Left ventricle myocardium inferior (tissue), 1 donor: ENCODE data around the gene S100A9. TPM values are rescaled to one million over a fixed set of nuclear protein-coding genes. Genes with fewer than 3 reads are reported as not detected.
A peak's percentile ranks its signal among the peaks of the same experiment; 100 is the strongest.

Experiments used
- DNase-seq: peaks from one replicate; pipeline ENCODE4 v3.0.0-alpha.2; 2020
- H3K27ac ChIP-seq: fragments of 200-600 bp; replicated peaks from 2 replicates; pipeline ENCODE4 v1.8.0; 2021
- H3K27me3 ChIP-seq: fragments of 200-600 bp; 2 replicates; pipeline ENCODE4 v1.8.0; 2021; ENCODE audit warnings: low read depth
- H3K36me3 ChIP-seq: fragments of 200-600 bp; 2 replicates; pipeline ENCODE4 v1.8.0; 2021
- H3K4me1 ChIP-seq: fragments of 200-600 bp; 2 replicates; pipeline ENCODE4 v1.8.0; 2021
- H3K4me3 ChIP-seq: fragments of 200-600 bp; 2 replicates; pipeline ENCODE4 v1.8.0; 2021; ENCODE audit warnings: mild to moderate bottlenecking, moderate library complexity
- H3K9me3 ChIP-seq: fragments of 200-600 bp; replicated peaks from 2 replicates; pipeline ENCODE4 v1.8.0; 2021
- CTCF ChIP-seq: fragments of 200-600 bp; IDR thresholded peaks from 2 replicates; pipeline ENCODE4 v1.8.0; 2021; ENCODE audit warnings: antibody characterized with exemption, mild to moderate bottlenecking, borderline replicate concordance
- intact Hi-C: fragments of 100-400 bp; cut with micrococcal nuclease; formaldehyde crosslinking; loops from one replicate; pipeline ENCODE4 v1.11.0; 2022
- total RNA-seq: library from RNA; stranded (reverse); fragmentation: NEBNext Ultra II Directional; extraction: Animal tissue kit (Norgen Biotek cat#: 25700); gene quantifications from one replicate; pipeline ENCODE4 v1.2.1, GENCODE V29; 2021
- donor health status: DM: no; HTN: yes; CAD: no; lungs with severe emphysema.

S100A9 gene
- total RNA-seq, 1 donor from 2014 or later: 62.2 TPM

GRCh38 chr1:153389401-153389800, 31.7 kb downstream of the S100A9 start:
- H3K27ac ChIP-seq: no peak overlapping the region
- no peaks in the 10 kb centered on the region for H3K9me3 ChIP-seq
- no peak for DNase-seq
- peaks cover 7% of the 10 kb centered on the region for H3K4me1 ChIP-seq
- H3K4me3 ChIP-seq: no peak overlapping the region
- intact Hi-C loops: no loop called here
- H3K27me3 ChIP-seq: peaks cover 4% of the 10 kb centered on the region
- TF ChIP-seq CTCF: no peak
- no peaks in the 10 kb centered on the region for H3K36me3 ChIP-seq

- peaks cover 4% of the 10 kb centered on the region for H3K27me3 ChIP-seq
- H3K27ac ChIP-seq: no peak overlapping the region
- no peak for DNase-seq
- TF ChIP-seq CTCF: no peak
- H3K4me1 ChIP-seq: peaks cover 10% of the 10 kb centered on the region
- no peak overlapping the region for H3K4me3 ChIP-seq
- intact Hi-C loops: no loop called here
- H3K36me3 ChIP-seq: no peaks in the 10 kb centered on the region
- H3K9me3 ChIP-seq: no peaks in the 10 kb centered on the region
Measured at GRCh38 chr1:153389973-153390879, 32.6 kb downstream of the S100A9 start.

GRCh38 chr1:153390938-153391710, 33.5 kb downstream of the S100A9 start, which contains the start of gene S100A8:
TSS of gene S100A8 (minus strand) at chr1:153391073. CDS start at chr1:153390535, 538 bp downstream.
- TF ChIP-seq CTCF: no peak
- H3K27me3 ChIP-seq: peaks cover 10% of the 10 kb centered on the region
- intact Hi-C loops: no loop called here
- H3K27ac ChIP-seq: no peak within 1 kb of the TSS
- peak; percentile 81 for DNase-seq
- H3K9me3 ChIP-seq: no peaks in the 10 kb centered on the region
- no peaks in the 10 kb centered on the region for H3K36me3 ChIP-seq
- no peak within 1 kb of the TSS for H3K4me3 ChIP-seq
- peaks cover 10% of the 10 kb centered on the region for H3K4me1 ChIP-seq

GRCh38 chr1:153392258-153392657, 34.6 kb downstream of the S100A9 start:
- Histone ChIP-seq H3K36me3 (no peaks in the 10 kb centered on the region), H3K4me3 (no peak overlapping the region), H3K9me3 (no peaks in the 10 kb centered on the region), H3K27me3 (peaks cover 21% of the 10 kb centered on the region), H3K4me1 (peaks cover 10% of the 10 kb centered on the region), H3K27ac (no peak overlapping the region)
- TF ChIP-seq CTCF: no peak
- intact Hi-C loops: no loop called here
- no peak for DNase-seq

GRCh38 chr1:153392822-153393221, 35.2 kb downstream of the S100A9 start:
- Histone ChIP-seq H3K27ac (no peak overlapping the region), H3K36me3 (no peaks in the 10 kb centered on the region), H3K4me1 (peaks cover 10% of the 10 kb centered on the region), H3K9me3 (no peaks in the 10 kb centered on the region), H3K27me3 (peaks cover 25% of the 10 kb centered on the region), H3K4me3 (no peak overlapping the region)
- TF ChIP-seq CTCF: no peak
- intact Hi-C loops: no loop called here
- DNase-seq: no peak
